Measurements from ENCODE around the gene MLYCD. TPM values are rescaled to one million over a fixed set of nuclear protein-coding genes. Genes with fewer than 3 reads are reported as not detected.

Gene MLYCD
- total and polyA plus RNA-seq, 10 of the 15 experiments (the other 5 are each of a cell fraction or from before 2014, with no cell fraction given): 0.21 to 3.7 (median 1.7) TPM

DNA sequence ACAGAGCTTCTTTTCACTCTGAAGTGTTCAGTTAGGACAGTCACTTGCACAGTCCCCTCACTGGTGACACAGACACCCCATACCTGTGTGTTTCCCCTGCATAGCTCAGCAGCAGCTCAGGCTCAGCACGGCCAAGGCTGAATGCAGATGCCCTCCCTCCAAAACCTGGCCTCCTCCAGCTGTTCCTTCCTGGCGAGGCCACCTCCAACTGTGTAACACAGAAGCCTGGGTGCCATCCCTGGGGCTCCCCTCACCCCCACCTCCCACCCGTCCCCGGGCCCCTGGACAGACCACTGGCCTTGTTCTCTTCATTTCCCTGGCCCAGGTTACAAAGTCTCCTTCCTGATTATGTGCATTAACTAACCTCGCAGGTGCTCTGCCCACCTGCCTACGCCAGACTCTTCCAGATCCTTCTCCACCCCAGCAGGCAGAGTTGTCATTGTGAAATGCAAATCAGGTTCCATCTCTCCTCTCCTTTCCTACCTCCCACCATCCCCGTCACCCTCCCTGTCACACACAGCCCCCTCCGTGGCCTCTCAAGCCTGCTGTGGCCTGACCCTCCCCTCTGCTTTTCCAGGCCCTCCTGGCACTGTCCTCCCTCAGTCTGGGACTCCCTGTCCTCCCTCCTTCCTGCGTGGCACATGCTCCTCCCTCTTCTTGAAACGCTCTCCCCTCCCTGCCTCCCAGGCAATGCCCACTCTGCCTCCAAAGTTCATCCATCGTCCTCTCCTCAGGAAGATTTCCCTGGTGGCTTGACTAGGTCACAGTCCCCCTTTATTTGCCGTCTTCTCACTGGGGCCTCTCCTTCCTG is 26.4 kb downstream of the MLYCD start:
- intact Hi-C loops (cut with micrococcal nuclease; ENCODE audit: unreplicated experiment) (loop anchor here (10.0 kb wide), 1 partner anchor 100 kb away; no protein-coding TSS in a partner anchor), in situ Hi-C loops (cut with MboI) (no loop called here)
- no peaks in the 10 kb centered on the region for H4K20me1 ChIP-seq (ENCODE audit: control insufficient read depth, insufficient read depth)
- H3K27ac ChIP-seq (ENCODE audit: control insufficient read depth, insufficient read depth): no peak overlapping the region
- 59% methylated on average over 12 of the region's 12 CpGs for WGBS (ENCODE audit: insufficient coverage, insufficient replicate concordance, low lambda C conversion rate, missing lambda C conversion rate)
- H3K4me1 ChIP-seq (ENCODE audit: control insufficient read depth, insufficient read depth, low read length): no peaks in the 10 kb centered on the region
- CTCF ChIA-PET: interaction anchor here (0.8 to 0.9 kb wide), 2 partner anchors 14 to 134 kb away, joined by 3 to 4 read pairs; no protein-coding TSS in a partner anchor
- TF ChIP-seq, protein P1, sequence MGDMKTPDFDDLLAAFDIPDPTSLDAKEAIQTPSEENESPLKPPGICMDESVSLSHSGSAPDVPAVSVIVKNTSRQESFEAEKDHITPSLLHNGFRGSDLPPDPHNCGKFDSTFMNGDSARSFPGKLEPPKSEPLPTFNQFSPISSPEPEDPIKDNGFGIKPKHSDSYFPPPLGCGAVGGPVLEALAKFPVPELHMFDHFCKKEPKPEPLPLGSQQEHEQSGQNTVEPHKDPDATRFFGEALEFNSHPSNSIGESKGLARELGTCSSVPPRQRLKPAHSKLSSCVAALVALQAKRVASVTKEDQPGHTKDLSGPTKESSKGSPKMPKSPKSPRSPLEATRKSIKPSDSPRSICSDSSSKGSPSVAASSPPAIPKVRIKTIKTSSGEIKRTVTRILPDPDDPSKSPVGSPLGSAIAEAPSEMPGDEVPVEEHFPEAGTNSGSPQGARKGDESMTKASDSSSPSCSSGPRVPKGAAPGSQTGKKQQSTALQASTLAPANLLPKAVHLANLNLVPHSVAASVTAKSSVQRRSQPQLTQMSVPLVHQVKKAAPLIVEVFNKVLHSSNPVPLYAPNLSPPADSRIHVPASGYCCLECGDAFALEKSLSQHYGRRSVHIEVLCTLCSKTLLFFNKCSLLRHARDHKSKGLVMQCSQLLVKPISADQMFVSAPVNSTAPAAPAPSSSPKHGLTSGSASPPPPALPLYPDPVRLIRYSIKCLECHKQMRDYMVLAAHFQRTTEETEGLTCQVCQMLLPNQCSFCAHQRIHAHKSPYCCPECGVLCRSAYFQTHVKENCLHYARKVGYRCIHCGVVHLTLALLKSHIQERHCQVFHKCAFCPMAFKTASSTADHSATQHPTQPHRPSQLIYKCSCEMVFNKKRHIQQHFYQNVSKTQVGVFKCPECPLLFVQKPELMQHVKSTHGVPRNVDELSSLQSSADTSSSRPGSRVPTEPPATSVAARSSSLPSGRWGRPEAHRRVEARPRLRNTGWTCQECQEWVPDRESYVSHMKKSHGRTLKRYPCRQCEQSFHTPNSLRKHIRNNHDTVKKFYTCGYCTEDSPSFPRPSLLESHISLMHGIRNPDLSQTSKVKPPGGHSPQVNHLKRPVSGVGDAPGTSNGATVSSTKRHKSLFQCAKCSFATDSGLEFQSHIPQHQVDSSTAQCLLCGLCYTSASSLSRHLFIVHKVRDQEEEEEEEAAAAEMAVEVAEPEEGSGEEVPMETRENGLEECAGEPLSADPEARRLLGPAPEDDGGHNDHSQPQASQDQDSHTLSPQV (IDR thresholded peaks at IDR 0.05): no peak
- TF ChIP-seq, protein P2, sequence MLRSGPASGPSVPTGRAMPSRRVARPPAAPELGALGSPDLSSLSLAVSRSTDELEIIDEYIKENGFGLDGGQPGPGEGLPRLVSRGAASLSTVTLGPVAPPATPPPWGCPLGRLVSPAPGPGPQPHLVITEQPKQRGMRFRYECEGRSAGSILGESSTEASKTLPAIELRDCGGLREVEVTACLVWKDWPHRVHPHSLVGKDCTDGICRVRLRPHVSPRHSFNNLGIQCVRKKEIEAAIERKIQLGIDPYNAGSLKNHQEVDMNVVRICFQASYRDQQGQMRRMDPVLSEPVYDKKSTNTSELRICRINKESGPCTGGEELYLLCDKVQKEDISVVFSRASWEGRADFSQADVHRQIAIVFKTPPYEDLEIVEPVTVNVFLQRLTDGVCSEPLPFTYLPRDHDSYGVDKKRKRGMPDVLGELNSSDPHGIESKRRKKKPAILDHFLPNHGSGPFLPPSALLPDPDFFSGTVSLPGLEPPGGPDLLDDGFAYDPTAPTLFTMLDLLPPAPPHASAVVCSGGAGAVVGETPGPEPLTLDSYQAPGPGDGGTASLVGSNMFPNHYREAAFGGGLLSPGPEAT (IDR thresholded peaks at IDR 0.05; ENCODE audit: low read depth): no peak
- no peak for TF ChIP-seq NFYB (IDR thresholded peaks at IDR 0.05; ENCODE audit: insufficient read depth, low read depth, low read length)
- no peak for TF ChIP-seq ZNF274 (IDR thresholded peaks at IDR 0.05; ENCODE audit: insufficient read depth, insufficient read length)
- no peak for TF ChIP-seq CHD4 (IDR thresholded peaks at IDR 0.05)
- no peak for TF ChIP-seq MXI1 (IDR thresholded peaks at IDR 0.05; ENCODE audit: low read depth, low read length)
- no peak for DNase-seq (ENCODE audit: low read depth, low spot score)
- no peaks in the 10 kb centered on the region for H3K27me3 ChIP-seq (replicated peaks in 1 of 2; ENCODE audit: control insufficient read depth in 2 of 2, insufficient read depth in 2 of 2, low read length in 1 of 2)
- no peaks in the 10 kb centered on the region for H3K36me3 ChIP-seq (ENCODE audit: control insufficient read depth in 2 of 2, insufficient read depth in 2 of 2, low read length in 1 of 2)
- no peaks in the 10 kb centered on the region for H3K9me3 ChIP-seq (replicated peaks; ENCODE audit: control insufficient read depth, insufficient read depth, low read length)
- H3K4me3 ChIP-seq: no peak overlapping the region
- no peak overlapping the region for H3K4me2 ChIP-seq (ENCODE audit: control insufficient read depth, insufficient read depth)
- no peak overlapping the region for H2AFZ ChIP-seq (ENCODE audit: control insufficient read depth, low read depth, low read length)
- RAD21 ChIA-PET (ENCODE audit: unreplicated experiment): no interaction called here
- ATAC-seq: no peak
- POLR2A ChIA-PET: no interaction called here
- no TSS peak for BruUV-seq (replicated peaks)
- no peaks in the 10 kb centered on the region for H3K79me2 ChIP-seq (ENCODE audit: control insufficient read depth, insufficient read depth, low read length)
- SMC1A ChIA-PET (ENCODE audit: uncharacterized antibody, unreplicated experiment): no interaction called here
- H3K9ac ChIP-seq (ENCODE audit: control insufficient read depth, insufficient read depth, low read length): no peak overlapping the region
- no peak for FAIRE-seq

Measured in GM12878 (cell line).